ENCODE measurements around the gene MECP2.
A peak's percentile ranks its signal among the peaks of the same experiment; 100 is the strongest.

MECP2 gene

DNA sequence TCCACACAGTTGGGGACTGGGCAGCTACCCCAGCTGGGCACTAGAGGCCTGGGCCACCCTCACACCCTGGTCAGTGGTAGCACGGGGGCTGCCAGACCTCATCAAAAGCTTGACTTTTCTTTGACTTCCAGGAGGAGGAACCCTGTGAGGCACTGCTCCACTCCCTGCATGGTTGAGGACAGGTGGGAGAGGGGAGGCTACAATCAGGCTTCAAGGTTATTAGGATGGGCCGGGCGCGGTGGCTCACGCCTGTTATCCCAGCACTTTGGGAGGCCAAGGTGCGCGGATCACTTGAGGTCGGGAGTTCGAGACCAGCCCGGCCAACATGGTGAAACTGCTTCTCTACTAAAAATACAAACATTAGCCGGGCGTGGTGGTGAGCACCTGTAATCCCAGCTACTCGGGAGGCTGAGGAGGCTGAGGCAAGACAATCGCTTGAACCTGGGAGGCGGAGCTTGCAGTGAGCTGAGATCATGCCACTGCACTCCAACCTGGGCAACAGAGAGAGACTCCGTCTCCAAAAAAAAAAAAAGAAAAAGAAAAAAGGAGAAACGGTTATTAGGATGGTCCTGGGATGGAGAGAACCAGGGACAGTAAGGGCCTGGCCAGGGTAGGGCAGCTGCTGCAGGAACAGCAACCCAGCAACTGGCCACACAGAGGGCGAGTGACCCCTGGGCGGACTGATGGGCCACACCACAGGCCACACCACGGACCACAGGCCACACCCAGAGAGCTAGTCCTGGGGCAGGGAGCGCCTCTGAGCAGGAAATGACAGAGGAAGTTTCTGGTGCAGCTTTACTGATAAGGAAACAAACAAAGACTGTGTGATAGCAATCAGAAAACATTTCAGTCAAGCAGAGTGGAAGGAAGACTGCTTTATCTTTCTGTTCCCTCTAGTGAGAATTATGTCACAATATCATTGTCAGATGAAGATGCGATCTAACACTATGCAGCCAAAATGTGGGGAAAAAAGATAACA lies 26.0 kb upstream of the MECP2 start:
- H3K4me3 ChIP-seq (replicated peaks in 1 of 2; ENCODE audit: low read depth in 2 of 2, low read length in 2 of 2): no peak overlapping the region
- no peak for TF ChIP-seq CTCF (IDR thresholded peaks at IDR 0.05; ENCODE audit: low read depth, low read length)
- DNase-seq (ENCODE audit: low read depth in 2 of 2): peak in 1 of 2 donors; percentile 4

GRCh38 chrX:154121961-154122360 lies 24.4 kb upstream of the MECP2 start:
- no peak overlapping the region for H3K4me3 ChIP-seq (replicated peaks in 1 of 2; ENCODE audit: low read depth in 2 of 2, low read length in 2 of 2)
- DNase-seq (ENCODE audit: low read depth in 2 of 2): no peak
- TF ChIP-seq CTCF (IDR thresholded peaks at IDR 0.05; ENCODE audit: low read depth, low read length): no peak

GRCh38 chrX:154121207-154121606 lies 23.7 kb upstream of the MECP2 start:
- no peak for TF ChIP-seq CTCF (IDR thresholded peaks at IDR 0.05; ENCODE audit: low read depth, low read length)
- no peak for DNase-seq (ENCODE audit: low read depth in 2 of 2)
- no peak overlapping the region for H3K4me3 ChIP-seq (replicated peaks in 1 of 2; ENCODE audit: low read depth in 2 of 2, low read length in 2 of 2)

- H3K4me3 ChIP-seq (replicated peaks in 1 of 2; ENCODE audit: low read depth in 2 of 2, low read length in 2 of 2): no peak overlapping the region
- no peak for DNase-seq (ENCODE audit: low read depth in 2 of 2)
- TF ChIP-seq CTCF (IDR thresholded peaks at IDR 0.05; ENCODE audit: low read depth, low read length): no peak
Measured at GRCh38 chrX:154120567-154120966, 23.1 kb upstream of the MECP2 start.

GRCh38 chrX:154117566-154117965 lies 20.0 kb upstream of the MECP2 start:
- no peak for TF ChIP-seq CTCF (IDR thresholded peaks at IDR 0.05; ENCODE audit: low read depth, low read length)
- no peak for DNase-seq (ENCODE audit: low read depth in 2 of 2)
- H3K4me3 ChIP-seq (replicated peaks in 1 of 2; ENCODE audit: low read depth in 2 of 2, low read length in 2 of 2): no peak overlapping the region

DNA sequence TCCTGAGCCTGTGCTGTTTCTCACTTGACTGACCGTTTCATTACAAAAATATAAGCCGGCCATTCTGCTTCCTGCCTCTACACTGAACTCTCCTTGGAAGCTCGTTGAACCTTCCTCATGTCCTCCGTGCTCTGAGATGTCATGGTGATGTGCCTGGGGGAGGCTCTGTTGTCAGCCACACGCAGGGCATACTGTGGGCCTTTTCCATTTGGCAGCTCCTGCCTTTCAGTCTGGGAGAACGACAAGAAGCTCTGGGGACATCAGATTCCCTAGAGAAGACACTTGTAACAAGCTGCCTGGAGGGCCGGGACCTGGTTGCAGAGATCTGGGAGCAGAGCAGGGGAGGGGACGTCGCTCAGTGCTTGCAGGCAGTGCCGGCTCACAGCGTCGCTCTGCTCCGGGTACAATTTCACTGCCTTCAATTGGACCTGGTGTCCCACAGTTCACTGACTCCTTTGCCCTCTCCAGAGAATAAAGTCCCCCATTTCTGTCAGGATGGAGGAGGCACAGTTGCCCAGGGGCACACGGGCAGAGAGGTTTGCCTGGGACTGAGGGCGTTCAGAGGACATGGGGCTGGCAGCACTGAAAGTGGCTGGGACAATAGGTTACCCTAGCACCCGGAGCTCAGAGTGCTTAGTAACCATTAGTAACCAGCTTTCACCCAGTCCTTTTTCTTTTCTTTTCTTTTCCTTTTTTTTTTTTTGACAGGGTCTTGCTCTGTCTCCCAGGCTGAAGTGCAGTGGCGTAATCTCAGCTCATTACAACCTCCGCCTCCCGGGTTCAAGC lies 19.1 kb upstream of the MECP2 start:
- DNase-seq (ENCODE audit: low read depth in 2 of 2): no peak
- no peak overlapping the region for H3K4me3 ChIP-seq (replicated peaks in 1 of 2; ENCODE audit: low read depth in 2 of 2, low read length in 2 of 2)
- no peak for TF ChIP-seq CTCF (IDR thresholded peaks at IDR 0.05; ENCODE audit: low read depth, low read length)
